ENCODE measurements around the gene ASTN2. TPM values are rescaled to one million over a fixed set of nuclear protein-coding genes. Genes with fewer than 3 reads are reported as not detected.
A peak's percentile ranks its signal among the peaks of the same experiment; 100 is the strongest.

The ASTN2 gene
- total and polyA plus RNA-seq, 10 donors = 0.87 to 6.1 (median 3.7) TPM

- TF ChIP-seq CTCF (IDR thresholded peaks at IDR 0.05 in 8 of 11, conservative IDR thresholded peaks at IDR 0.05 in 3 of 11) = no peak
- Histone ChIP-seq H3K27ac (no peak overlapping the region), H3K27me3 (replicated peaks in 1 of 7) (no peaks in the 10 kb centered on the region), H3K4me1 (peaks cover 0 to 7% (median 2%) of the 10 kb centered on the region in 6 donors), H3K9me3 (no peaks in the 10 kb centered on the region), H3K36me3 (peaks cover 5 to 42% (median 24%) of the 10 kb centered on the region in 6 donors), H3K4me3 (no peak overlapping the region)
- no peak for DNase-seq
- intact Hi-C loops (cut with DNase I; ENCODE audit: low total_unique reads) = no loop called here
- WGBS, 5 donors = 86 to 97% (median 94%) methylated on average over 1 of the region's 1 CpG
Observed at GRCh38 chr9:116700279-116700678, 714.6 kb downstream of the ASTN2 start.

GRCh38 chr9:116697887-116698286 lies 717.0 kb downstream of the ASTN2 start:
- no peak overlapping the region for H3K4me3 ChIP-seq
- H3K27me3 ChIP-seq (replicated peaks in 1 of 7) = no peaks in the 10 kb centered on the region
- H3K27ac ChIP-seq = no peak overlapping the region
- peaks cover 0 to 25% (median 11%) of the 10 kb centered on the region in 6 donors for H3K4me1 ChIP-seq
- intact Hi-C loops (cut with DNase I; ENCODE audit: low total_unique reads) = no loop called here
- H3K9me3 ChIP-seq = no peaks in the 10 kb centered on the region
- TF ChIP-seq POLR2AphosphoS5 (IDR thresholded peaks at IDR 0.05) (peak in 1 of 3 donors; percentile 19), POLR2A (IDR thresholded peaks at IDR 0.05) (no peak)
- peak; percentile 69 for DNase-seq
- WGBS, 5 donors = 94 to 97% (median 96%) methylated on average over 8 to 16 of the region's 16 CpGs
- peaks cover 5 to 42% (median 24%) of the 10 kb centered on the region in 6 donors for H3K36me3 ChIP-seq

- 76 to 83% (median 78%) methylated on average over 1 of the region's 1 CpG for WGBS, 5 donors
- no peaks in the 10 kb centered on the region for H3K27me3 ChIP-seq (replicated peaks in 1 of 7)
- no peaks in the 10 kb centered on the region for H3K9me3 ChIP-seq
Observed at GRCh38 chr9:116697362-116697761, 717.5 kb downstream of the ASTN2 start.

GRCh38 chr9:116695438-116695837 lies 719.4 kb downstream of the ASTN2 start:
- no peak overlapping the region for H3K4me3 ChIP-seq
- no peak for TF ChIP-seq CTCF (IDR thresholded peaks at IDR 0.05 in 8 of 11, conservative IDR thresholded peaks at IDR 0.05 in 3 of 11)
- TF ChIP-seq POLR2AphosphoS5 (IDR thresholded peaks at IDR 0.05) = no peak
- H3K9me3 ChIP-seq = no peaks in the 10 kb centered on the region
- 11 to 48% (median 34%) methylated on average over 3 of the region's 3 CpGs for WGBS, 5 donors
- peaks cover 5 to 32% (median 24%) of the 10 kb centered on the region in 6 donors for H3K36me3 ChIP-seq
- no peaks in the 10 kb centered on the region for H3K27me3 ChIP-seq (replicated peaks in 1 of 7)
- no peak overlapping the region for H3K27ac ChIP-seq
- H3K4me1 ChIP-seq = peaks cover 0 to 48% (median 26%) of the 10 kb centered on the region in 6 donors
- intact Hi-C loops (cut with DNase I; ENCODE audit: low total_unique reads) = no loop called here
- no peak for DNase-seq

More at GRCh38 chr9:116697362-116697761, 717.5 kb downstream of the ASTN2 start:
- DNase-seq = no peak
- Histone ChIP-seq H3K27ac (no peak overlapping the region), H3K4me1 (peaks cover 0 to 31% (median 15%) of the 10 kb centered on the region in 6 donors), H3K4me3 (no peak overlapping the region), H3K36me3 (peaks cover 5 to 38% (median 24%) of the 10 kb centered on the region in 6 donors)
- intact Hi-C loops (cut with DNase I; ENCODE audit: low total_unique reads) = no loop called here
- TF ChIP-seq POLR2A (IDR thresholded peaks at IDR 0.05) = no peak
- no peak for TF ChIP-seq CTCF (IDR thresholded peaks at IDR 0.05 in 8 of 11, conservative IDR thresholded peaks at IDR 0.05 in 3 of 11)
- TF ChIP-seq POLR2AphosphoS5 (IDR thresholded peaks at IDR 0.05) = no peak

Data from spleen (tissue), 11 donors.